Middle frontal gyrus (tissue), 1 donor: ENCODE data around the gene SV2C.
"Not testable (repeated sequence)": the region's sequence is repeated elsewhere in the genome, so short reads cannot be mapped to it uniquely, and the experiment has no call there.

Source experiments
- DNase-seq: peaks from one replicate; pipeline ENCODE4 v3.0.0-alpha.2; 2015; ENCODE audit warnings: low spot score; ENCODE audit errors: extremely low spot score

Gene SV2C

GRCh38 chr5:76294573-76294972 is 211.4 kb downstream of the SV2C start:
- DNase-seq = no peak

GRCh38 chr5:76298852-76299251 is 215.7 kb downstream of the SV2C start:
- DNase-seq = no peak

GRCh38 chr5:76299592-76299991 is 216.4 kb downstream of the SV2C start:
- DNase-seq = no peak

DNA sequence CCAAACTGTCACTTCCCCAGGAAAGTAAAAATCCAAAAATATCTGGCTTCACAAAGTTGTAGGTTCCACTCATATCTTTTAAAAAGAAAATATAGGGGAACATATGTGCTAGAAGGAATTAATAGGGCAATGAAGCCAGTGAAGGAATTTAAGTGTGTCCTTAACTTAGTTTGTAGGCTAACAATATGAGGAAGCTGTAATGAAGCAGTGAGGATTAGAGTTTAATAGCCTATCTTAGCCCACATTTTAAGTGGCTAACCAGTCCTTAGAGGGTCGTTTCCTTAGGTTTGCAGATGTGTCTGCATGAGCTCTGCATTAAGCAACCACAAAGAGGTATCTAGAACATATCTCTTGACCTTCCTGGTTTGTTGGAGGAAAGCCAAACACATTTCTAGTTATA is 218.7 kb downstream of the SV2C start:
- DNase-seq = not testable (repeated sequence)

GRCh38 chr5:76302661-76303060 is 219.5 kb downstream of the SV2C start:
- not testable (repeated sequence) for DNase-seq

GRCh38 chr5:76303921-76304320 is 220.7 kb downstream of the SV2C start:
- DNase-seq = no peak

DNA sequence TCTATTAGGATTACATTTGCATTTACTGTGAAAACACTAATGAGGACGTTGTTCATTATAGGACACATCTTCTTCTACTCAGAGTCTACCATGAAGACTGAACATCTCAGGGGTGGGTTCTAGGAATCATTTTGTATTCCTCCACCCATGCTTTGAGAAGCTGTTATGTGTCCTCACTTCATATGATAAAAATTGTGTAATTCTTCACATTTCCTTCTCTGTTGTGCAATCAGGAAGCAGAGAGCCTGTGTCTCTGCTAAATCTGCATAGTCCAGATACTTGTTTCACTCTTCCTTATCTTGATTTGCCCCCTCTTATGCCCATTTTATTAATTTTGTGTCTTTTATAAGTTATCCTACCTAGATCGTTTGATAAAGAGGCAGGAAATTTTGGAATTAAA is 222.1 kb downstream of the SV2C start:
- no peak for DNase-seq

- no peak for DNase-seq
These were observed 222.6 kb downstream of the SV2C start for GRCh38 chr5:76305775-76306174.

- DNase-seq = no peak
These were observed 227.0 kb downstream of the SV2C start for GRCh38 chr5:76310208-76310607.

GRCh38 chr5:76312783-76313182 is 229.6 kb downstream of the SV2C start:
- no peak for DNase-seq

- no peak for DNase-seq
These were observed 231.5 kb downstream of the SV2C start for GRCh38 chr5:76314643-76315042.

GRCh38 chr5:76319673-76320072 is 236.5 kb downstream of the SV2C start:
- DNase-seq = no peak

DNA sequence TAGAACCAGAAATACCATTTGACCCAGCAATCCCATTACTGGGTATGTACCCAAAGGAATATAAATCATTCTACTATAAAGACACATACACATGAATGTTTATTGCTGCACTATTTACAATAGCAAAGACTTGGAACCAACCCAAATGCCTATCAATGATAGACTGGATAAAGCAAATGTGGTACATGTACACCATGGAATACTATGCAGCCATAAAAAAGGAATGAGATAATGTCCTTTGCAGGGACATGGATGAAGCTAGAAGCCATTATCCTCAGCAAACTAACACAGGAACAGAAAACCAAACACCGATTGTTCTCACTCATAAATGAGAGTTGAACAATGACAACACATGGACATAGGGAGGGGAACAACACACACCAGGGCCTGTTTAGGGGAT is 240.3 kb downstream of the SV2C start:
- not testable (repeated sequence) for DNase-seq

- no peak for DNase-seq
These were observed 242.1 kb downstream of the SV2C start for GRCh38 chr5:76325326-76325725.

DNA sequence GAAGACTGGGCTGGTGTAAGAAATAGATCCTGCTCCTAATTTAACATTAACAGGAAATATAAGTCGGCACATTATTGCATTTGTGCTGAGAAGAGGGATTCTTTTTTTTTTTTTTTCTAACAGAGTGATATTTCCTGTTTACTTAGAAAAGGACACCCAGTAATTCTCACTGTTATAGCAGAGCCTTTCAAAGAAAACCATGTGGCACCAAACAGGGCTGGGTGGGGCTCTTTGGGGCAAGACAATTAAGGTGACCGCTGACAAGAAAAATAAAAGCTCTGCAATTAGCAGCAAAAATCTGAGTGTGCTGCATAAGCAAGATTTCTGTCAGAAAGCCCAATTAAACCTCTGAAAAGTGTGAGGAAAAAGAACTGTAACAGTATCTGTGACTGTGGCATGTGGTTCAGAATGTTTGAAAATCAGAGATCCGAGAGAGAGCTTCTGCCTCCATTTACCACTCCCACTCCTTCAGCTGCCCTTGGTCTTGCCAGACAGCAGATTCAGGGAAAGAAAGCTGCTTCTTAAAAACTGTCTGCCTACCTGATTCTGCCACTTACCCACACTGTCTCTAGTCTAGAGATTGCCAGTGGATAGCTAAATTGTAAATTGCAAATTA is 242.8 kb downstream of the SV2C start:
- DNase-seq = no peak

DNA sequence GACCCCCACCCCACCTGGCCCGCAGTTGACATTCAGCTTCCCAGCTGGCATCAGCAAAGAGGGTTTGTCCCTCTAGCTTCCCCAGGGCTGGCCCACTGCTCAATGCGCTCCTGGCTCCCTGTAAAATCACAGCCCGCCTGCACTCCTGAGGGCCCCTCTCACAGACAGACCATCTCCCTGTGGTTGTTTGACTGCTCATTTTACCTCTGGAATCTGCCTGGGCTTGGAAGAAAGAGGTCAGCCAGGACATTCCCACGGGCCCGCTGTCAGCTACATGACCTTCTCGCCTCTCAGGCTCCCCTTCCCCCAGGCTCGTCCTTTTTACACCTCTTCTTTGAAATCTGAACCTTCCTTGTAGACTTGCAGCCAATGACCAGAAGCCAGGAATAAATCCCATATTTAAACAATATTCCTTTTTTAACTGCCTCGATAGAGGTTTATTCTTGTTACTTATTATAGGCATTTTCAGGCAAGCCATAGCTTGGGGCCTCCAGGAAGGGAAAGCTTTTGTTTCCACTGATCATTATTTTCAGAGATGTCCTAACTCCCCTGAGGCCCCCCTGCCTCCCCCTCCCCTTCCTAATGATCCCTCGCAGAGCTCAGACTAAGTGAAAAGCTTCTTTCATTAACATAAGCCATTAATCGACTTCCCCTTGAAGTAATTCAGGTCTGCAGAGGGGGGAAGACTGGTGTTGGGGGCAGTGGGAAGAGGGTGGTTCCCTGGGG is 243.6 kb downstream of the SV2C start:
- DNase-seq = no peak

DNA sequence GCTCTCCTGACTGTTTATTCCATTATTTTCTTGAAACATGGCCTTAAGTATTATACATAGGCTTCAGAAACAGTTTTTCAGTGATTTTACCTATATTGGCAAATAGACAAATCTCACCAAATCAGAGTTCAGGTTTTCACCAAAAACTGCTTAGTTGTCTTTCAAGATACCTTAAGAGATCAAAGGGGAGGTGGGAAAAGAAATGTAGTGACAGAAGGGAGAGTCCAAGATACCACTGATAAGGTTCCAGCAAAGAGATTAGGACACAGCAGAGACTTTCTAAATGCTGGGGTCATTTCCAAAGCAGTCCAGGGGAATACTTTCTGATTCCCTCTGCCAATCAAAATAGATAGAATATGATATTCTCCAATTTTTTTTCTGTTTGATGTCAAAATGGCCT is 246.2 kb downstream of the SV2C start:
- no peak for DNase-seq

GRCh38 chr5:76331126-76331525 is 247.9 kb downstream of the SV2C start:
- no peak for DNase-seq

GRCh38 chr5:76332102-76332501 is 248.9 kb downstream of the SV2C start:
- no peak for DNase-seq

- no peak for DNase-seq
These were observed 249.5 kb downstream of the SV2C start for GRCh38 chr5:76332611-76333205.

DNA sequence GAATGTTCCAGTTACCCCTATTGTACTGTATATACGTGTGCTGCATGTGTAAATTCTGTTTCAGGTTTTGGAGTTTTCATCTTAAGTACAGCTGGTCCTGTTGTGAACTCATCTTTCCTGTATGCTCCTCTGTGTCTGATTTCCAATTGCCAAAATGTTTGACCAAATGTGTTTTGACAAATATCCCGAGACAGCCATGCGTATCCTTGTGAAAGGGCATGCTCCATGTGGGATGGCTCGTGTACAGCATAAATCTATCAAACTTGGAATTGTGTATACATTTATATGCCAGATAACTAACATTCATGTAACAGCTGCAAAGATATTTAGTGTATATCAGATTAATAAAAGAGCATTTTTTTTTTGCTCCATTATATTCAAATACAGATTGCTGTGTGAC is 250.4 kb downstream of the SV2C start:
- DNase-seq = no peak

DNA sequence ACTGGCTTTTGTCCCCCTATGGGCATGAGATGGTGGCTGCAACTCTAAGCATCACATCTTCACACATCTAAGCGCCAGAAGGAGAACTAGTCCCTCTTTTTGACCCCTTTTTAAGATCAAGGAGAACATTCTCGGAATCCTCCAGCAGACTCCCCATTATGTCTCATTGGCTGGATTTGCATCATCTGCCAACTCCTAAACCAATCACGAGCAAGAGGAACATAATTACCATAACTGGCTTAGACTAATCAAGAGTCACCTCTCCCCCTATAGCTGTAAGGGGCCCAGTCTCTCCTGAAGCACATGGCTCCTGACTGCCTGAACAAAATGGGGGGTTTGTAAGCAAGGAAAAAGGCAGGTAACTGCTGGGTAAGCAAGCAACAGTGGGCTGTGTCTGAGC is 251.4 kb downstream of the SV2C start:
- DNase-seq = no peak

GRCh38 chr5:76335451-76335850 is 252.3 kb downstream of the SV2C start:
- not testable (repeated sequence) for DNase-seq
